GM19099 (cell line): ENCODE data around the gene CATSPER1.

Experiments used
- POLR2A ChIP-seq: IDR thresholded peaks from 3 replicates; pipeline ENCODE4 v1.6.1; 2011; ENCODE audit warnings: low read depth; ENCODE audit not compliant: insufficient read length; ENCODE audit errors: extremely low read depth

CATSPER1 gene

GRCh38 chr11:65978391-65979238, 47.7 kb downstream of the CATSPER1 start:
- TF ChIP-seq POLR2A, result no peak

GRCh38 chr11:65977621-65978390, 48.5 kb downstream of the CATSPER1 start:
- no peak for TF ChIP-seq POLR2A

DNA sequence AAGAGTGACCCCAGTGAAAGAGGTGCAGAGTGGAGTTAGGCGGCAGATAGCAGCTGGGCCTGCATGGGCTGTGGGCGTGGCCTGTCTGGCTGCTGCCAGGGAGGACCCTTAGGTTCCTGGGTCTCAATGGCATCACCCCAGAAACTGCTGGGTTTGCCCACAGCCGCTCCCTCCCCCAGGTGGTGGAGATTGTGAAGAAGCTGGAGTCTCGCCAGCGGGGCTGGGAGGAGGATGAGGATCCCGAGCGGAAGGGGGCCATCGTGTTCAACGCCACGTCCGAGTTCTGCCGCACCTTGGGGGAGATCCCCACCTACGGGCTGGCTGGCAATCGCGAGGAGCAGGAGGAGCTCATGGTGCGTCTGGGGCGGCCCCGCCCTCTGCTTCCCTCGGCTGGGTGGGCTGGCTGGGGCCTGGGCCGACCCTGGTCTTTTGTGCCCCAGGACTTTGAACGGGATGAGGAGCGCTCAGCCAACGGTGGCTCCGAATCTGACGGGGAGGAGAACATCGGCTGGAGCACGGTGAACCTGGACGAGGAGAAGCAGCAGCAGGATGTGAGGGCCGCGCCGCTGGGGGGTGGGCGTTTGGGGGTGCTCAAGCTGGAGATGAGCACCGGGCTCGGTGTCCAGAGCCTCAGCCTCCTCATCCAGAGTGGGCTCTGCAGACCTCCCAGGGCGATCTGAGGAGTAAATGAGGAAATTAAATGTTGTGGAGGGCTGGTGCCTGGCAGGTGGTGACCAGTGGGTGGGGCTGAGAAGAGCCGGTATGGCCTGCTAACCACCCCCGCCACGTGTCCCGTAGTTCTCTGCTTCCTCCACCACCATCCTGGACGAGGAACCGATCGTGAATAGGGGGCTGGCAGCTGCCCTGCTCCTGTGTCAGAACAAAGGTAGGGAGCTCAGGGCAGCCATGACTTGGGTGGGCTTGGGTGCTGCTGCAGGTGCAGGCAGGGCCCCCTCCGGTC, 49.8 kb downstream of the CATSPER1 start:
- no peak for TF ChIP-seq POLR2A

DNA sequence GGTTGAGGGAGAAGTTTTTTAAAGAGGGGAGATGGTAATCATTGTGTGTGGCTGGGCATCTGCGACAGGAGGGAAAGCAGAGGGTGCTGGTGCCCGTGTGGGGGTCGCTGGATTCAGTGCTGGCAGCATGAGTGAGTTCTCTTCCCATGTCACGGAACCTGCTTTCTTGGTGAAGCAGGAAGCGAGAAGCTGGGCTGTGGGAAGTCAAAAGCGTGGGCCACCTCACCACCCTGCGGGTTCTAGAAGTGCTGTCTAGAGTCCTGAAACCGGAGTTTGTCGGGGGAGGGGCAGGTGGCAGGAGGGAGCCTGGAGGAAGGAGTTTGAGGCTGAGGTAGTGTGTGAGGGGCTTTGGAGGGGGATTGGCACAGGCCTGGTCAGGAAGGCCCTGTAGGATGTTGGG, 50.5 kb downstream of the CATSPER1 start:
- no peak for TF ChIP-seq POLR2A

DNA sequence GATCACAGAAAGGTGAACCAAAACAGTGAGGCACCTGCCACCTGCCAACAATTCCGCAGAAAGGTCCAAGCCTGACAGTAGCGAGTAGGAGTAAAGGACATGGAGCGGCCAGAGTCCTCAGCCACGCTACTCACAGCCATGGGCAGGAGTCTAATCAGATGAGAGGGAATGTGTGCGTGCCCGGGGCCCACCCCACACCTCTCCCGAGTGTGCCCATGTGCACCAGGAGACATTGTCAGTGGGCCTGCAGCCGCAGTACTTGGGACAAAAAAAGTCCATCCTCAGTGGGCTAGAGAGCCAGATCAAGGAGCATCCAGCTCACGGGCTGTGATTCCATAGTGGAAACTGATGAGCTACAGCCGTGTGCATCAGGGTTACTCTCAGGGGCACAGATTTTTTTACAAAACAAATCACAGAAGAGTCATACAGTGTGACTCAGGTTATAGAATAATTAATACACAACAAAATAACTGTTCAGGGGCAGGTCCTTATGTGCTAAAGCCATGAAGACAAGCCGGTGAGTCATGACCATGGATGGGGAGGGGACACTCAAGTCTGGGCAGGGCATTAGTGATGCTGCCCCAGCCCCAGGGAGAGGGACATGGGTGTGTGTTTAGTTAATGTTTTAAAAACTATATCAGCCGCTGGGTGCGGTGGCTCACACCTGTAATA, 52.7 kb downstream of the CATSPER1 start:
- TF ChIP-seq POLR2A, result no peak

GRCh38 chr11:65972116-65972515, 54.2 kb downstream of the CATSPER1 start:
- TF ChIP-seq POLR2A, result no peak

DNA sequence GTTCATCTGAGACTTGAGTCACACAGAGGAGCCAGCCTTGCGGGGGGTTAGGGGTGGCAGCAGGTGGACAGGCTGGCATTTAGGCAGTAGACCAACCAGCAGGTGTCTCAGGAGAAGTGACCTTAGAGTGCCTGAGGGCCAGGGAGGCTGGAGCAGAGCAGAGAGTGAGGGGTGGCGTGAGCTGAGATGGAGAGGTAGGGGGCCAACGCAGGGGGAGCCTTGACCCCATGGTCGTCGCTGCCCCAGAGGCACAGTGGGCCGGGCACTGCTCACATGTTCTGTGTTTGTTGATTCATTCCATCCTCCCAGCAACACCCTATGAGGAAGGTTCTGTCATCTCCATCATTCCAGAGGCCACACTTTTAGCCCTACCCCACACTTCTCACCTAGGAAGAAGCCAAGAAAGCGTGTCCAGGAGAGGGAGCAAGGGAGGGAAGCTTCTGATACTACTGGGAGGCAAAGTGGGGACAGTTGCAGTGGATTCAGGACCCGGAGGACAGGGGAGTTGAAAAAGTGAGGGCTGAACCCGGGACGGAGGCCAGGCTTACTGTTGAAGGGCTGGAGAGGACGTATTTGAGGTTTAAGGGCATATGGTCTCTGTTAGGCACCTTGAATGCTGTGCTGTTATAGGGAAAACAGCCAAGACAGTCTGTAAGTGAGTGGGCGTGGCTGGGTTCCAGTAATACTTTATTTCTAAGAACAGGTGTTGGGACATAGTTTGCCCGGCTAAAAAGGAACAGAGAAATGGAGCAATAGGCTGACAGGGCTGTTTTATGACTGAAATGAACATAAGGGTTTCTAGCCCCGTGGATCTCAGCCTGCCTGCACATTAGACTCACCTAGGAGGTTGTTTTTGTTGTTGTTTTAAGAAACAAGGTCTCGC, 57.4 kb downstream of the CATSPER1 start:
- TF ChIP-seq POLR2A, result no peak

DNA sequence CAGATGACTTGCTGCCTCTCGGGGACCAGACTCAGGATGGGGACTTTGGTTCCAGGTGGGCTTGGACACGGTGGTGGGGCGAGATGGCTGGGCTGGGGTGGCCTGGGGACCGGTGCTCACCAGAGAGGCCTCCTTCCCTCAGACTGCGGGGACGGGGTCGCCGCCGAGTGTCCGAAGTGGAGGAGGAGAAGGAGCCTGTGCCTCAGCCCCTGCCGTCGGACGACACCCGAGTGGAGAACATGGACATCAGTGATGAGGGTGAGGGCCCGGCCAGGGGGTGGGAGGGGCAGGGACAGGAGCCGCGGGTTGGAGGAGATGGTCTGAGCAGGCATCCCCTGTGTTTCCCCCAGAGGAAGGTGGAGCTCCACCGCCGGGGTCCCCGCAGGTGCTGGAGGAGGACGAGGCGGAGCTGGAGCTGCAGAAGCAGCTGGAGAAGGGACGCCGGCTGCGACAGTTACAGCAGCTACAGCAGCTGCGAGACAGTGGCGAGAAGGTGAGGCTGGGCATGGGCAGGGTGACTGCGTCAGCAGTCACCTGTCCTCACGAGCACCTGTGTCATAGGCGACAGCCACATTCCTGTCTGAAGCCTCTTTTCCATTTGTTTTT, 58.8 kb downstream of the CATSPER1 start:
- TF ChIP-seq POLR2A, result no peak
